RPMI7951 (cell line): Measurements from ENCODE around the gene TMEM258. TPM values are rescaled to one million over a fixed set of nuclear protein-coding genes. Genes with fewer than 3 reads are reported as not detected.

Source experiments
- DNase-seq: peaks from one replicate; pipeline ENCODE4 v3.0.0-alpha.2; 2012; ENCODE audit warnings: low read depth
- total RNA-seq: library from RNA; depleted of rRNA; stranded (reverse); fragments of >200 nt; shearing (Covaris generic); gene quantifications from 2 replicates; pipeline ENCODE4 v1.2.3, GENCODE V29; 2014

The TMEM258 gene
- total RNA-seq, 1 experiment from 2014 or later, result 203 TPM

DNA sequence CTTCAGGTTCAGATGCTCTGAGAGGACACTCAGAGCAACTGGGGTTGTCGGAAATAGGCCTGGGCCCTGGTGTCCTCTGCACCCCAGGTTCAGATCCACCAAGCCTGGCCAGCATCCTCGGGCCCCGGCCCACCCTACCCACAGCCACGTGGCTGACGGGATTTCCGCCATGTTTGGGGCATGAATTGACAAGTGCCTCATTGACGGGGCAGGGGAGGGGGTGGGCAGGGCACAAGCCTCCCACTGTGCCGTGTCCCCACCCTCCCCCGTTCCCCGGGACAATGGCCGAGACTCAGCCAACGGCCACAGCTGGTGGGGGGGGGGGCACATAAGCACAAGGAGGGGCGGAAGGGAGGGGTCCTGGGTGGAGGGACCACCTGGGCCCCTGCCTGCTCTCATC lies 31.5 kb downstream of the TMEM258 start:
- DNase-seq, result no peak

DNA sequence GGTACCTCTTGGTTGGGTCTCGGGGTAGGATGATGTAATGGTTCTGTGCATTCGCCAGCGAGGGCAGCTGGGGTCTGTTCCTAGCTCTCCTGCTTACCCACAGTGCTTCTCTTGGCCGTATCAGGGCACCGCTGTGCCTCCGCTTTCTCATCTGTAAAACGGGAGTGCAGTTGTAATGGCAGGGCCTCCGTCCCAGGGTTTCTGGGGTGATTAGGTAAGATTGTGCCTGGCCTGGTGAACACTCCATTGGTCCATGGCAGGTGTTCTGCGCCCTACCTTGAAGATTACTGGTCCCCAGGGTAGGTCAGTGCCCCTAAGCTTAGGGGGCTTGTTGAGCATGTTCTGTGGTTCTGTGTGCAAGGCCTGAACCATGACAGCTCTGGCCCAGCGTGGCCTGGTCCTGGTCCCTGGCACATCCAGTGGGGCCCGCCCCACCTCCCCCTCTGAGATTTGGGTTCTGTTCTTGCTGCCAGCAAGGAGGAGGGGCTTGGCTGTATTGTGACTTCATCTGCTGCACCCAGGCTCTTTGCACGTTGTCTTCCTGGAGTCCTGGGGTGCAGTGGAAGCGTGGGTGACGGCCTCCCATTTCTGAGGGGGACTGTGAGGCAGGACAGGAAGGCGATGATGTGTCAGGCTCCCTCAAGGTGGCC lies 35.1 kb downstream of the TMEM258 start:
- DNase-seq, result no peak

DNA sequence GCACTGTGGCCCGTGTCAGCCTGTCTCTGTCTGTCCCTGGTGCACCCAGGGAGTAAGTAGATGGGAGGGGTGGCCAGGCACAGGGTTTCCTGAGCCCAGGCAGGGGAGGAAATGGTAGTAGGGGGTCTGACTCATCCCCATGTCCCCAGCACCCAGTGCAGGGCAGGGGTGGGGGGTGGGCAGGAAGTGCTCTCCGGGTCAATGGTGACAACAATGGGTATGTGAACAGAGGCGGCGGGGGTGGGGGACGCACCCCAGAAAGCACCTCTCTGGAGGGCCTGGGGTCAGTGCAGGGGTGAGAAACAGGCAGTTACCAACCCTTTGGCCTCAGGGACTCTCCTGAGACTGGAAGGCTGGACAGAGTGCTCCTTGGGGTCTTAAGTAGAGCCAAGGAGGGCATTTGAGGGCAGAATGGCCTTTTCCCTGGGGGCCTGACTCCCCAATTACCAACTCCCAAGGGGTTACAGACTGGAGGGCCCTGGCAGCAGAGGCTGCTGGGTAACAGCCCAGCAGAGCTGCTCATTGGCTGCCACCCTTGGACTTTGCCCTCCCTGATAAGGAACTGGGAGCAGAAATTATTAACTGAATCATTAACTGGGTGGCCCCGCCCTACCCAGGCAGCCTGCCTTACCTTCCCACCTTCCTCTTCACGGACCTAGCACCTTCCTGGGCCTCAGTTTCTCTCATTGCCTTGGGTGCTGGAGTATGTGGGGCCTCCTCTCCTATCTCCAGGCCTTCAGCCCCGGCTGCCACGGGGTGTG lies 35.8 kb downstream of the TMEM258 start:
- DNase-seq, result peak; percentile 9

- DNase-seq, result no peak
These were observed 36.3 kb downstream of the TMEM258 start for GRCh38 chr11:61756147-61756451.

- DNase-seq, result no peak
These were observed 37.6 kb downstream of the TMEM258 start for GRCh38 chr11:61754534-61755482.

- DNase-seq, result no peak
These were observed 38.7 kb downstream of the TMEM258 start for GRCh38 chr11:61753672-61754071.

- no peak for DNase-seq
These were observed 39.4 kb downstream of the TMEM258 start for GRCh38 chr11:61752925-61753521.

- peak; percentile 10 for DNase-seq
These were observed 40.1 kb downstream of the TMEM258 start, which contains the start of gene MYRF for GRCh38 chr11:61752117-61752924. Gene MYRF, plus strand, starts transcription at chr11:61752636. Its CDS starts 109 bp downstream, at chr11:61752745.

DNA sequence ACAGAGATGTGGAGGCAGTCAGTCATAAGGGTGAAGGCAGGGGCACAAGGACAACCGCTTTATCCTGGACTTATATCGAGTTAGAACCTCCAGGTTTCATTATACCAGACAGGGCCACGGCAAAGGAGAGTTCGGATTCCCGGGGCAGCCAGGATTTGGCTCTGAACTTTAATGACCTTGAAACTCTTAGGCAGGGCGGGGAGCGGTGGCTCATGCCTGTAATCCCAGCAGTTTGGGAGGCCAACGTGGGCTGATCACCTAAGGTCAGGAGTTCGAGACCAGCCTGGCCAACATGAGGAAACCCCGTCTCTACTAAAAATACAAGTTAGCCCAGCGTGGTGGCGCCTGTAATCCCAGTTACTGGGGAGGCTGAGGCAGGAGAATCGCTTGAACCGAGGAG lies 41.0 kb downstream of the TMEM258 start:
- DNase-seq, result no peak

- DNase-seq, result no peak
These were observed 41.6 kb downstream of the TMEM258 start for GRCh38 chr11:61750631-61751273.

GRCh38 chr11:61749591-61750217 lies 42.7 kb downstream of the TMEM258 start:
- peak; percentile 20 for DNase-seq

DNA sequence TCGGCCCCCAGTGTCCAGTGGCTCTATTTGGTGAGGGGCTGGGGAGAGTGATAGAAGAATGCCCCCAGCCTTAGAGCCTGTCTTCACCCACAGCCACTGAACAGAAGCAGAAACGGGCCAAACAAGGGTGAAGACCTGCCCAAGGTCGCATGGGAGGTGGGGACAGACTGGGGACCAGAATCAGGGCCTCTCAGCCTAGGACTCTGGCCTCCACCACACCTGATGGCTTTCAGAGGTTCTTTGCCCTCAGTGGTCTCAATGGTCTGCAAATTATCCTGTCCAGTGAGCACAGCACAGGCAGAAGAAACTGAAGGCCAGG lies 44.5 kb downstream of the TMEM258 start:
- no peak for DNase-seq

GRCh38 chr11:61747192-61747966 lies 45.0 kb downstream of the TMEM258 start:
- DNase-seq, result peak; percentile 51

GRCh38 chr11:61746442-61747191 lies 45.8 kb downstream of the TMEM258 start:
- no peak for DNase-seq

- DNase-seq, result no peak
These were observed 46.5 kb downstream of the TMEM258 start for GRCh38 chr11:61745781-61746441.

- no peak for DNase-seq
These were observed 47.7 kb downstream of the TMEM258 start for GRCh38 chr11:61744609-61745156.

DNA sequence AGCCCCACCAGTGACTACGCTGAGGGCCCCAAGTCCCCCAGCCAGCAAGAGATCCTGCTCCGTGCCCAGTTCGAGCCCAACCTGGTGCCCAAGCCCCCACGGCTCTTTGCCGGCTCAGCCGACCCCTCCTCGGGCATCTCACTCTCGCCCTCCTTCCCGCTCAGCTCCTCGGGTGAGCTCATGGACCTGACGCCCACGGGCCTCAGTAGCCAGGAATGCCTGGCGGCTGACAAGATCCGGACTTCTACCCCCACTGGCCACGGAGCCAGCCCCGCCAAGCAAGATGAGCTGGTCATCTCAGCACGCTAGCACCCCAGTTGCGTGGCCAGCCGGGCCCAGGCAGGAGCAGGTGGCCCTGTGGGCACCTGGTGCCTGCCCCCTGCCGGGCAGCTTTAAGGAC lies 48.2 kb downstream of the TMEM258 start:
- no peak for DNase-seq
